HepG2 (cell line): Measurements from ENCODE around the gene ID3. TPM values are rescaled to one million over a fixed set of nuclear protein-coding genes. Genes with fewer than 3 reads are reported as not detected.

Experiments used
- AGO2 ChIP-seq: fragments of 200-400 bp; formaldehyde crosslinking; optimal IDR thresholded peaks from 2 replicates; pipeline ENCODE3; 2017; ENCODE audit warnings: mild to moderate bottlenecking, low read depth, low read length, moderate library complexity
- ASH2L ChIP-seq: fragments of 300-600, 200-600 bp; sonication (generic); IDR thresholded peaks from 2 replicates; pipeline ENCODE4 v1.7.0; 2017; ENCODE audit warnings: low read depth, mild to moderate bottlenecking, moderate library complexity, mixed read lengths, low read length; ENCODE audit not compliant: insufficient read length
- FOXA3 ChIP-seq: IDR thresholded peaks from 2 replicates; pipeline ENCODE4 v1.6.1; 2016; ENCODE audit warnings: missing genetic modification reagents, missing compliant biosample characterization
- RBFOX2 ChIP-seq: fragments of 200-400 bp; formaldehyde crosslinking; IDR thresholded peaks from 2 replicates; pipeline ENCODE4 v1.6.1; 2017; ENCODE audit warnings: low read depth, mild to moderate bottlenecking, low read length
- SALL2 ChIP-seq: sonication (generic); formaldehyde crosslinking; IDR thresholded peaks from 2 replicates; pipeline ENCODE4 v1.8.1; 2023; ENCODE audit warnings: mild to moderate bottlenecking, missing genetic modification reagents, inconsistent platforms
- SNAI1 ChIP-seq: sonication (generic); formaldehyde crosslinking; IDR thresholded peaks from 2 replicates; pipeline ENCODE4 v1.5.0; 2020; ENCODE audit warnings: mild to moderate bottlenecking, missing genetic modification reagents, borderline replicate concordance
- STAT5B ChIP-seq: sonication (generic); formaldehyde crosslinking; IDR thresholded peaks from 2 replicates; pipeline ENCODE4 v1.4.0; 2020; ENCODE audit warnings: missing genetic modification reagents
- TCF12 ChIP-seq, 2 experiments: fragments of 450-650 bp in 1 of 2; sonication (generic) in 1 of 2; formaldehyde crosslinking in 1 of 2; IDR thresholded peaks; 2 replicates each; pipeline versions ENCODE4 v1.6.1 to v1.8.0; 2017 to 2022; ENCODE audit warnings: antibody characterized with exemption in 1 of 2, mild to moderate bottlenecking in 1 of 2, missing genetic modification reagents in 1 of 2, moderate library complexity in 1 of 2
- ZBTB8A ChIP-seq: sonication (generic); formaldehyde crosslinking; IDR thresholded peaks from 2 replicates; pipeline ENCODE4 v1.4.0; 2020; ENCODE audit warnings: mild to moderate bottlenecking, low read depth, missing genetic modification reagents, borderline replicate concordance
- ZFP36L2 ChIP-seq: sonication (generic); formaldehyde crosslinking; IDR thresholded peaks from 2 replicates; pipeline ENCODE4 v1.4.0; 2020; ENCODE audit warnings: missing genetic modification reagents
- ZNF430 ChIP-seq: sonication (generic); formaldehyde crosslinking; IDR thresholded peaks from 2 replicates; pipeline ENCODE4 v1.9.0; 2021; ENCODE audit warnings: mild to moderate bottlenecking, missing genetic modification reagents
- ZNF510 ChIP-seq: sonication (generic); formaldehyde crosslinking; IDR thresholded peaks from 2 replicates; pipeline ENCODE4 v1.4.0; 2020; ENCODE audit warnings: low read depth, mild to moderate bottlenecking, missing genetic modification reagents
- ZNF552 ChIP-seq: sonication (generic); formaldehyde crosslinking; IDR thresholded peaks from 2 replicates; pipeline ENCODE4 v1.9.0; 2022; ENCODE audit warnings: missing genetic modification reagents, mild to moderate bottlenecking, borderline replicate concordance
- ZNF768 ChIP-seq: sonication (generic); formaldehyde crosslinking; IDR thresholded peaks from 2 replicates; pipeline ENCODE4 v1.4.0; 2020; ENCODE audit warnings: missing genetic modification reagents
- ZNF780A ChIP-seq: sonication (generic); formaldehyde crosslinking; IDR thresholded peaks from 2 replicates; pipeline ENCODE4 v1.8.0; 2022; ENCODE audit warnings: mild to moderate bottlenecking, missing genetic modification reagents, moderate library complexity
- polyA plus RNA-seq, 8 experiments: library from polyadenylated mRNA; depleted of rRNA in 3 of 8; stranded (reverse) in 7 of 8; unstranded in 1 of 8; fragments of >200 nt; fragmentation: Illumina TruSeq in 4 of 8; extraction: Trizol in 4 of 8; gene quantifications; 2 replicates each; pipeline versions ENCODE4 v1.2.1 to v1.2.3, GENCODE V29; 2011 to 2016; ENCODE audit warnings: low read depth in 4 of 8, missing spikeins in 1 of 8, mixed read lengths in 1 of 8; ENCODE audit not compliant: insufficient read depth in 1 of 8
- total RNA-seq, 5 experiments: library from RNA; depleted of rRNA; stranded (reverse); fragments of >200 nt; fragmentation: Illumina TruSeq; extraction: Trizol; gene quantifications; 2 replicates each; pipeline ENCODE4 v1.2.3, GENCODE V29; 2016; ENCODE audit warnings: low read depth in 1 of 5
- TF ChIP-seq, protein P1 (sequence below): IDR thresholded peaks from 2 replicates; pipeline ENCODE4 v1.6.1; 2018; ENCODE audit warnings: missing genetic modification reagents
- TF ChIP-seq, protein P2 (sequence below): sonication (generic); formaldehyde crosslinking; IDR thresholded peaks from 2 replicates; pipeline ENCODE4 v1.4.0; 2020; ENCODE audit warnings: mild to moderate bottlenecking, missing genetic modification reagents
- TF ChIP-seq, protein P3 (sequence below): sonication (generic); formaldehyde crosslinking; IDR thresholded peaks from 2 replicates; pipeline ENCODE4 v1.8.1; 2023; ENCODE audit warnings: mild to moderate bottlenecking, missing genetic modification reagents
- TF ChIP-seq, protein P4 (sequence below): sonication (generic); formaldehyde crosslinking; IDR thresholded peaks from 2 replicates; pipeline ENCODE4 v1.4.0; 2020; ENCODE audit warnings: missing genetic modification reagents, borderline replicate concordance
- TF ChIP-seq, protein P5 (sequence below): sonication (generic); formaldehyde crosslinking; IDR thresholded peaks from 2 replicates; pipeline ENCODE4 v1.4.0; 2020; ENCODE audit warnings: mild to moderate bottlenecking, missing genetic modification reagents
- TF ChIP-seq, protein P6 (sequence below): sonication (generic); formaldehyde crosslinking; IDR thresholded peaks from 2 replicates; pipeline ENCODE4 v1.4.0; 2020; ENCODE audit warnings: low read depth, mild to moderate bottlenecking, missing genetic modification reagents

Gene ID3
- total and polyA plus RNA-seq, 2 of the 13 experiments (the other 11 are each of a cell fraction or from before 2014, with no cell fraction given): 64.8 to 115 TPM

DNA sequence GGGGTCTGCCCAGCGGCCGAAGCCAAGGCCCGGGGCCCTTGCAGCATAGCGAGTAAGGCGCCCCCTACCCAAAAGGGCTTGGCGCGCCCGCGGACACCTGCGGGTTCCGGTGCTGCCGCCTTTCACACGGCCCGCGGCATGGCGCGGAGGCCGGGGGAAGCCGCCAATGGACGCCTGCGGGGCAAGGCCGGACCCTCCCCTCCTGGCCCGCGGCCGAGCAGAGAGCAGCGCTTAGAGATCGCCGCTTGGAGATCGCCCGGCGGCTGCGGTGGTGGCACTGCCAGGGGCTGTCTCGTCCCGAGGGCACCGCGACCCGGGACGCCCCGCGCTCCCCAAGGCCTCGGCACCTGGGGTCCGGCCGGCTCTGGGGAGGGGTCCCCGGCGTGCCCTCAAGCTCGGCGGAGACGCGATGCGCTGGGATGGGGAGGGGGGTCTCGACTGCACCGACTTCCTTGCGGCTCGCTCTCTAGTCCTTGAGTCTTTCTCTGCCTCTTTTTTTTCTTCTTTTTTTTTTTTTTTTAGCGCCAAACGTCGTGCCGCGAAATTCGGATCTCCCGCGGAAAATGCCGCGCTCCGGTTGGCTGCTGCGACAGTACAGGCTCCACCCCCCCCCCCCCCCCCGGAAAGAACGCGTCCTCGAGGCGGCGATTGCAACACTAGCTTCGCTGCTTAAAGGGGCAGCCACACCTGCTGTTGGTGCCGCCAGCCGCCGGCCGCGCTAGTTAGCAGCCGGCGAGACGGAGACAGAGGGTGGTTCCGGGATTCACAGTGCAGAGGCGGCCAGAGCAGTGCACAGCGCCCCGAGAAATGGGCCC, 28.3 kb downstream of the ID3 start, which contains the start of gene E2F2 (continued):
- TF ChIP-seq ZNF510 (CRISPR knock-in tag): peak; percentile 69; the same call in 1 of the 2 replicates
- TF ChIP-seq FOXA3 (CRISPR knock-in tag): no peak
- TF ChIP-seq AGO2: no peak
- TF ChIP-seq, protein P1, sequence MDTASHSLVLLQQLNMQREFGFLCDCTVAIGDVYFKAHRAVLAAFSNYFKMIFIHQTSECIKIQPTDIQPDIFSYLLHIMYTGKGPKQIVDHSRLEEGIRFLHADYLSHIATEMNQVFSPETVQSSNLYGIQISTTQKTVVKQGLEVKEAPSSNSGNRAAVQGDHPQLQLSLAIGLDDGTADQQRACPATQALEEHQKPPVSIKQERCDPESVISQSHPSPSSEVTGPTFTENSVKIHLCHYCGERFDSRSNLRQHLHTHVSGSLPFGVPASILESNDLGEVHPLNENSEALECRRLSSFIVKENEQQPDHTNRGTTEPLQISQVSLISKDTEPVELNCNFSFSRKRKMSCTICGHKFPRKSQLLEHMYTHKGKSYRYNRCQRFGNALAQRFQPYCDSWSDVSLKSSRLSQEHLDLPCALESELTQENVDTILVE (CRISPR knock-in tag): no peak
- TF ChIP-seq ZBTB8A (CRISPR knock-in tag): no peak
- TF ChIP-seq TCF12 (IDR thresholded peaks at IDR 0.05): no peak
- TF ChIP-seq TCF12 (CRISPR knock-in tag; IDR thresholded peaks at IDR 0.05): no peak; the same call in 1 of the 2 replicates
- TF ChIP-seq, protein P2, sequence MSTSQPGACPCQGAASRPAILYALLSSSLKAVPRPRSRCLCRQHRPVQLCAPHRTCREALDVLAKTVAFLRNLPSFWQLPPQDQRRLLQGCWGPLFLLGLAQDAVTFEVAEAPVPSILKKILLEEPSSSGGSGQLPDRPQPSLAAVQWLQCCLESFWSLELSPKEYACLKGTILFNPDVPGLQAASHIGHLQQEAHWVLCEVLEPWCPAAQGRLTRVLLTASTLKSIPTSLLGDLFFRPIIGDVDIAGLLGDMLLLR: peak; percentile 48; the same call in 1 of the 2 replicates
- TF ChIP-seq, protein P3, sequence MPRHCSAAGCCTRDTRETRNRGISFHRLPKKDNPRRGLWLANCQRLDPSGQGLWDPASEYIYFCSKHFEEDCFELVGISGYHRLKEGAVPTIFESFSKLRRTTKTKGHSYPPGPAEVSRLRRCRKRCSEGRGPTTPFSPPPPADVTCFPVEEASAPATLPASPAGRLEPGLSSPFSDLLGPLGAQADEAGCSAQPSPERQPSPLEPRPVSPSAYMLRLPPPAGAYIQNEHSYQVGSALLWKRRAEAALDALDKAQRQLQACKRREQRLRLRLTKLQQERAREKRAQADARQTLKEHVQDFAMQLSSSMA (CRISPR knock-in tag): 0 out of 2 replicates have a peak, but pooled peaks have one; percentile 22
- 0 out of 2 replicates have a peak, but pooled peaks have one; percentile 81 for TF ChIP-seq ZNF780A (CRISPR knock-in tag)
- TF ChIP-seq ZFP36L2 (CRISPR knock-in tag): no peak
- TF ChIP-seq ZNF552 (CRISPR knock-in tag): no peak
- TF ChIP-seq RBFOX2: peak; percentile 42; the same call in 1 of the 2 replicates
- TF ChIP-seq, protein P4, sequence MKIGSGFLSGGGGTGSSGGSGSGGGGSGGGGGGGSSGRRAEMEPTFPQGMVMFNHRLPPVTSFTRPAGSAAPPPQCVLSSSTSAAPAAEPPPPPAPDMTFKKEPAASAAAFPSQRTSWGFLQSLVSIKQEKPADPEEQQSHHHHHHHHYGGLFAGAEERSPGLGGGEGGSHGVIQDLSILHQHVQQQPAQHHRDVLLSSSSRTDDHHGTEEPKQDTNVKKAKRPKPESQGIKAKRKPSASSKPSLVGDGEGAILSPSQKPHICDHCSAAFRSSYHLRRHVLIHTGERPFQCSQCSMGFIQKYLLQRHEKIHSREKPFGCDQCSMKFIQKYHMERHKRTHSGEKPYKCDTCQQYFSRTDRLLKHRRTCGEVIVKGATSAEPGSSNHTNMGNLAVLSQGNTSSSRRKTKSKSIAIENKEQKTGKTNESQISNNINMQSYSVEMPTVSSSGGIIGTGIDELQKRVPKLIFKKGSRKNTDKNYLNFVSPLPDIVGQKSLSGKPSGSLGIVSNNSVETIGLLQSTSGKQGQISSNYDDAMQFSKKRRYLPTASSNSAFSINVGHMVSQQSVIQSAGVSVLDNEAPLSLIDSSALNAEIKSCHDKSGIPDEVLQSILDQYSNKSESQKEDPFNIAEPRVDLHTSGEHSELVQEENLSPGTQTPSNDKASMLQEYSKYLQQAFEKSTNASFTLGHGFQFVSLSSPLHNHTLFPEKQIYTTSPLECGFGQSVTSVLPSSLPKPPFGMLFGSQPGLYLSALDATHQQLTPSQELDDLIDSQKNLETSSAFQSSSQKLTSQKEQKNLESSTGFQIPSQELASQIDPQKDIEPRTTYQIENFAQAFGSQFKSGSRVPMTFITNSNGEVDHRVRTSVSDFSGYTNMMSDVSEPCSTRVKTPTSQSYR (CRISPR knock-in tag): no peak
- TF ChIP-seq ZNF768 (CRISPR knock-in tag): peak; percentile 94
- no peak for TF ChIP-seq STAT5B (CRISPR knock-in tag)
- TF ChIP-seq ZNF430: 0 out of 2 replicates have a peak, but pooled peaks have one; percentile 34
- TF ChIP-seq, protein P5, sequence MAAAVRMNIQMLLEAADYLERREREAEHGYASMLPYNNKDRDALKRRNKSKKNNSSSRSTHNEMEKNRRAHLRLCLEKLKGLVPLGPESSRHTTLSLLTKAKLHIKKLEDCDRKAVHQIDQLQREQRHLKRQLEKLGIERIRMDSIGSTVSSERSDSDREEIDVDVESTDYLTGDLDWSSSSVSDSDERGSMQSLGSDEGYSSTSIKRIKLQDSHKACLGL (CRISPR knock-in tag): 0 out of 2 replicates have a peak, but pooled peaks have one; percentile 47
- TF ChIP-seq, protein P6, sequence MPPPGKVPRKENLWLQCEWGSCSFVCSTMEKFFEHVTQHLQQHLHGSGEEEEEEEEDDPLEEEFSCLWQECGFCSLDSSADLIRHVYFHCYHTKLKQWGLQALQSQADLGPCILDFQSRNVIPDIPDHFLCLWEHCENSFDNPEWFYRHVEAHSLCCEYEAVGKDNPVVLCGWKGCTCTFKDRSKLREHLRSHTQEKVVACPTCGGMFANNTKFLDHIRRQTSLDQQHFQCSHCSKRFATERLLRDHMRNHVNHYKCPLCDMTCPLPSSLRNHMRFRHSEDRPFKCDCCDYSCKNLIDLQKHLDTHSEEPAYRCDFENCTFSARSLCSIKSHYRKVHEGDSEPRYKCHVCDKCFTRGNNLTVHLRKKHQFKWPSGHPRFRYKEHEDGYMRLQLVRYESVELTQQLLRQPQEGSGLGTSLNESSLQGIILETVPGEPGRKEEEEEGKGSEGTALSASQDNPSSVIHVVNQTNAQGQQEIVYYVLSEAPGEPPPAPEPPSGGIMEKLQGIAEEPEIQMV (CRISPR knock-in tag): no peak
- TF ChIP-seq SNAI1 (CRISPR knock-in tag): no peak
- TF ChIP-seq ASH2L: peak; percentile 44
- peak; percentile 41; the same call in 1 of the 2 replicates for TF ChIP-seq SALL2 (CRISPR knock-in tag)
